Measurements from ENCODE around the gene CACNB2. TPM values are rescaled to one million over a fixed set of nuclear protein-coding genes. Genes with fewer than 3 reads are reported as not detected.

CACNB2 gene
- total and polyA plus RNA-seq, 4 donors: 2.8 to 14.6 (median 7.7) TPM

DNA sequence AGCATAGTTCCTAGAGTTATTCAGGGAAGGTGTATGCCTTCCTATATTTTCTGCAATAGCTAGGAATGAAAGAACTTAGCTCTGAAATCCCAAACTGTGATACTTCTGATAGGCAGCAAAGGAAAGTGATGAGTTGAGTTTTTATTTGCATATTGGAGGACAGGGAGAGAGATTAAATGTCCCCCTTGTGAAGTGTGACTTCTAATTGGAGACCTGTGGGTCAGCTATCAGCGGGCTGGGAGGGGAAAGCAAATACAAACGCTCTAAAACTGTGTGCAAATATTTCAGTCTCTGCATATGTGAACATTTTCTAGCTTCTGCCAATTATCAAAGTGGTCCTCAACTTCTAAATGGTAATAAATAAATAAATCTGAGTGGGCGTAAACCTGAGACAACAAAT is 203.3 kb downstream of the CACNB2 start:
- Histone ChIP-seq H3K9me3 (ENCODE audit: control insufficient read depth, low read length) (no peaks in the 10 kb centered on the region), H3K27ac (ENCODE audit: low read depth in 1 of 2, low read length in 2 of 2) (no peak overlapping the region), H3K36me3 (ENCODE audit: control insufficient read depth in 1 of 2, insufficient read depth in 2 of 2, low read length in 1 of 2) (no peaks in the 10 kb centered on the region), H3K27me3 (ENCODE audit: control insufficient read depth in 1 of 2, insufficient read depth in 2 of 2, low read length in 1 of 2) (no peaks in the 10 kb centered on the region), H3K4me1 (ENCODE audit: control insufficient read depth in 1 of 2, insufficient read depth in 2 of 2, low read length in 2 of 2) (no peaks in the 10 kb centered on the region), H3K4me3 (ENCODE audit: low read length in 2 of 2) (no peak overlapping the region)
- ATAC-seq (ENCODE audit: low FRiP score): no peak
- 89 to 95% methylated on average over 3 of the region's 3 CpGs for WGBS, 2 donors
- intact Hi-C loops (cut with DNase I): no loop called here
- no peak for DNase-seq

DNA sequence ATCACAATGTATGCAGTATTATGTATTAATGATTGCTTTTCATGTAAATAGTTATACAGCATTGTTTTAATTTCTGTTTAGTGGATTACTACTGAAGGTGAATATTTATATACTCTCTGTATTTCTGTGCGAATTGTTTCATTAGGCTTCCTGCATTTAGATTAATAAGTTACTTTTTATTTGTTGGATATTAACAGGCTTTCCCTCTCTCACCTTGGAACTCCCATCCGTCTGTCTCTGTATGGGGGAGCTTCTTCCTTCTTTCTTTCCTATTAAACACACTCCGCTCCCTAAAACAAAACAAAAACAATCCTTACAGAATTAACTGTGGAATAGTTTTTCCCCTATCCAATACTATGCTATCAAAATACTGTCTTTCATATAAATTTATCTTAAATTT is 205.1 kb downstream of the CACNB2 start:
- ATAC-seq (ENCODE audit: low FRiP score): no peak
- DNase-seq: no peak
- Histone ChIP-seq H3K4me3 (ENCODE audit: low read length in 2 of 2) (no peak overlapping the region), H3K36me3 (ENCODE audit: control insufficient read depth in 1 of 2, insufficient read depth in 2 of 2, low read length in 1 of 2) (no peaks in the 10 kb centered on the region), H3K27ac (ENCODE audit: low read depth in 1 of 2, low read length in 2 of 2) (no peak overlapping the region), H3K9me3 (ENCODE audit: control insufficient read depth, low read length) (no peaks in the 10 kb centered on the region), H3K27me3 (ENCODE audit: control insufficient read depth in 1 of 2, insufficient read depth in 2 of 2, low read length in 1 of 2) (no peaks in the 10 kb centered on the region), H3K4me1 (ENCODE audit: control insufficient read depth in 1 of 2, insufficient read depth in 2 of 2, low read length in 2 of 2) (no peaks in the 10 kb centered on the region)
- intact Hi-C loops (cut with DNase I): no loop called here
- WGBS, 2 donors: 91 to 93% methylated on average over 3 of the region's 3 CpGs

DNA sequence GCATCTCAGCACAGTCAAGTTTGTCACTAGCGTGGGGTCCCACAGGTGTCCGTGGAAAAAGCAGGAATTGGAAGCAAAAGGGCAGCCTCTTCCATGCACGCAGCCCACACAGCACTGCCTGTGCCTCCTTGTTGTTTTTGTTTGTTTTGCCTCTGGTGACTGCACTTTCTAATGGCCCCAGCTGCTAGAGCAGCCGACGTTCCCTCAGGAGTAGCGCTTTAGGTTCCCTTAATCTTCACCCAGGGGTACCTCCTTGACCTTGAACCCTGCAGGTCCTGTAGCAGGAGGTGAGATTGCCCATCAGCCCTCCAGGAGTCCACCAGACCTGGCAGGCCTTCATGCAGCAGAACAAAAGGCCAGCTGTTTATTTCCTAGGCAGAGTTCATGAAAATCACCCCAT is 210.1 kb downstream of the CACNB2 start:
- H3K4me3 ChIP-seq (ENCODE audit: low read length in 2 of 2): no peak overlapping the region

DNA sequence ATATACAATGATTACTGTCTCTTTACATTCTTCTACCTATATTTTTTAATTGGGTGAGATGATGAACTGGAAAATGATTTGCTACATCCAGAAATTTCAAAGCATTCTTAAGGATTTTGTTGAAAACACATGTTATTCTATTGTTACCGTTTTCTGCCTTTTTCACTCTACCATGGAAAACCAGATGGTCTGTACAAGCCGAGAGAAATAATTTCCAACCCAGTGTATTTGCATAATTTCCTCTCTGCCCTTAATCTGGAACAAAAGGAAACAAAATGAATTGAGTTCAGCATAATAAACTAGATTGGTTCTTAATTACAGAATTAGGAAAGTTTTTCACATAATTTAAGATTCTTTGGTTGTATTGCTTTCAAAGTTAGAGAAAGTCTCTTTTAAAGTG is 211.2 kb downstream of the CACNB2 start:
- no peak overlapping the region for H3K4me3 ChIP-seq (ENCODE audit: low read length in 2 of 2)
- no peaks in the 10 kb centered on the region for H3K36me3 ChIP-seq (ENCODE audit: control insufficient read depth in 1 of 2, insufficient read depth in 2 of 2, low read length in 1 of 2)
- intact Hi-C loops (cut with DNase I): no loop called here
- WGBS, 2 donors: 86 to 93% methylated on average over 2 of the region's 2 CpGs
- no peak for DNase-seq
- ATAC-seq (ENCODE audit: low FRiP score): no peak
- H3K27me3 ChIP-seq (ENCODE audit: control insufficient read depth in 1 of 2, insufficient read depth in 2 of 2, low read length in 1 of 2): no peaks in the 10 kb centered on the region
- no peaks in the 10 kb centered on the region for H3K9me3 ChIP-seq (ENCODE audit: control insufficient read depth, low read length)
- H3K27ac ChIP-seq (ENCODE audit: low read depth in 1 of 2, low read length in 2 of 2): no peak overlapping the region
- H3K4me1 ChIP-seq (ENCODE audit: control insufficient read depth in 1 of 2, insufficient read depth in 2 of 2, low read length in 2 of 2): no peaks in the 10 kb centered on the region

More for the DNA sequence above, 210.1 kb downstream of the CACNB2 start:
- no peaks in the 10 kb centered on the region for H3K36me3 ChIP-seq (ENCODE audit: control insufficient read depth in 1 of 2, insufficient read depth in 2 of 2, low read length in 1 of 2)
- intact Hi-C loops (cut with DNase I): no loop called here
- 79 to 82% methylated on average over 6 of the region's 6 CpGs for WGBS, 2 donors
- no peaks in the 10 kb centered on the region for H3K9me3 ChIP-seq (ENCODE audit: control insufficient read depth, low read length)
- H3K27ac ChIP-seq (ENCODE audit: low read depth in 1 of 2, low read length in 2 of 2): no peak overlapping the region
- ATAC-seq (ENCODE audit: low FRiP score): no peak
- no peaks in the 10 kb centered on the region for H3K4me1 ChIP-seq (ENCODE audit: control insufficient read depth in 1 of 2, insufficient read depth in 2 of 2, low read length in 2 of 2)
- no peak for DNase-seq
- no peaks in the 10 kb centered on the region for H3K27me3 ChIP-seq (ENCODE audit: control insufficient read depth in 1 of 2, insufficient read depth in 2 of 2, low read length in 1 of 2)

DNA sequence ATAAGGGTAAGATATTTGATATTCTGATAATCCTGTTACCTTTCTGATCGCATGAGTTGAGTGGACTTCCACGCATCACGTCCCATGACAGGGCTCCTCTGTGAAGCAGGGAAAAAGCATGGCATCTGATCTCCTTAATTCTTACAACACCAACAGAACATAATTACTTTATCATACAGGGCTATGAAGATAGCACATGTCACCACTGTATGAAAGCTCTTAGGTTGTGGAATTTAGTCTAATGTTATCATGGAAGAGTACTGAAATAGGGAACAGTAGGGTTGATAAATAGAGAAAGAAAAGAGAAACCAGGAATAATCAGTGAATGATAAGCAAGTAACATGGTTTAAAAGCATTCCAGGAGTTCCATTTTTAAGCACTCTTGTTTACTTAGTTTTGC is 212.0 kb downstream of the CACNB2 start:
- Histone ChIP-seq H3K4me1 (ENCODE audit: control insufficient read depth in 1 of 2, insufficient read depth in 2 of 2, low read length in 2 of 2) (no peaks in the 10 kb centered on the region), H3K27ac (ENCODE audit: low read depth in 1 of 2, low read length in 2 of 2) (no peak overlapping the region), H3K4me3 (ENCODE audit: low read length in 2 of 2) (no peak overlapping the region), H3K9me3 (ENCODE audit: control insufficient read depth, low read length) (no peaks in the 10 kb centered on the region), H3K27me3 (ENCODE audit: control insufficient read depth in 1 of 2, insufficient read depth in 2 of 2, low read length in 1 of 2) (no peaks in the 10 kb centered on the region), H3K36me3 (ENCODE audit: control insufficient read depth in 1 of 2, insufficient read depth in 2 of 2, low read length in 1 of 2) (no peaks in the 10 kb centered on the region)
- ATAC-seq (ENCODE audit: low FRiP score): no peak
- DNase-seq: no peak
- intact Hi-C loops (cut with DNase I): no loop called here
- WGBS, 2 donors: 97% methylated on average over 3 of the region's 3 CpGs

DNA sequence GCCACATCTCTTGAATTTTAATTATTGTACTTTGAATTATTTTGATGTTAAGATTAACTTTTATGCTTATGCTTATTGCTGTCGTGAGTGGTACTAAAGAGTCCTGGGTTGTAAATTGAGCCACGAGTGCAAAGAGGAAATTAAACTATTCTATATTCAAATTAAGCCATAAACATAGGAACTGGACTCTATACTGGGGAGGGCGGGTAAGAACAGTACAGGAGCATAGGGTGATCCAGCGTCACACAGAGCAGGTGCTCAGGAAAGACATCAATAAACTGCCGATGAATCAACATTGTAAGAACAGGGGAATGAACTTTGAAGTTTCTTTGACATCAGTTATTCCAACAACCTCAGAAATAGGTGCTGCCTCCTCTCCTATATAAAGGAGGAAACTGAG is 219.6 kb downstream of the CACNB2 start:
- H3K27me3 ChIP-seq (ENCODE audit: control insufficient read depth in 1 of 2, insufficient read depth in 2 of 2, low read length in 1 of 2): no peaks in the 10 kb centered on the region
- H3K27ac ChIP-seq (ENCODE audit: low read depth in 1 of 2, low read length in 2 of 2): no peak overlapping the region
- no peaks in the 10 kb centered on the region for H3K36me3 ChIP-seq (ENCODE audit: control insufficient read depth in 1 of 2, insufficient read depth in 2 of 2, low read length in 1 of 2)
- 92 to 94% methylated on average over 5 of the region's 5 CpGs for WGBS, 2 donors
- no peak for DNase-seq
- no peak overlapping the region for H3K4me3 ChIP-seq (ENCODE audit: low read length in 2 of 2)
- intact Hi-C loops (cut with DNase I): no loop called here
- ATAC-seq (ENCODE audit: low FRiP score): no peak
- H3K4me1 ChIP-seq (ENCODE audit: control insufficient read depth in 1 of 2, insufficient read depth in 2 of 2, low read length in 2 of 2): no peaks in the 10 kb centered on the region
- H3K9me3 ChIP-seq (ENCODE audit: control insufficient read depth, low read length): no peaks in the 10 kb centered on the region

DNA sequence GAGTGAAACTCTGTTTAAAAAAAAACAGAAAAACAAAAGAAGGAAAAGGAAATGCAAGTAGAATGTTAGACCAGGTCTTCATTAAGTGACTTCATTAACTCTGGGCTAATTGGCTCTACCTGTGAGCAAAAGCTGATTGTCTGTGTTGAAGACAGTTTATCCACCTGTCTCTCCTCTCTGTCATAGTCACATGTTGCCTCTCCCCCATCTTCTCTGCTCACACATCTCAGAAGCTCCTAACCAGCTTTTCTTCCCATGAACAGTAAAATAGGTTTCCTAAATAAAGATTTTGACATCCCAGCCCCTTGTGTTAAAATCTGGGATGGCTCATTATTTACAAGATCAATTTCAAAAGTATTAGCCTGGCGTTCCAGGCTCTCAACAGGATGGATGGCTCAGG is 222.7 kb downstream of the CACNB2 start:
- H3K4me1 ChIP-seq (ENCODE audit: control insufficient read depth in 1 of 2, insufficient read depth in 2 of 2, low read length in 2 of 2): no peaks in the 10 kb centered on the region
- intact Hi-C loops (cut with DNase I): no loop called here
- ATAC-seq (ENCODE audit: low FRiP score) (no peak), DNase-seq (no peak)
- H3K27me3 ChIP-seq (ENCODE audit: control insufficient read depth in 1 of 2, insufficient read depth in 2 of 2, low read length in 1 of 2): no peaks in the 10 kb centered on the region
- no peaks in the 10 kb centered on the region for H3K9me3 ChIP-seq (ENCODE audit: control insufficient read depth, low read length)
- 90 to 97% methylated on average over 1 of the region's 1 CpG for WGBS, 2 donors
- H3K27ac ChIP-seq (ENCODE audit: low read depth in 1 of 2, low read length in 2 of 2): no peak overlapping the region
- H3K36me3 ChIP-seq (ENCODE audit: control insufficient read depth in 1 of 2, insufficient read depth in 2 of 2, low read length in 1 of 2): no peaks in the 10 kb centered on the region
- H3K4me3 ChIP-seq (ENCODE audit: low read length in 2 of 2): no peak overlapping the region

DNA sequence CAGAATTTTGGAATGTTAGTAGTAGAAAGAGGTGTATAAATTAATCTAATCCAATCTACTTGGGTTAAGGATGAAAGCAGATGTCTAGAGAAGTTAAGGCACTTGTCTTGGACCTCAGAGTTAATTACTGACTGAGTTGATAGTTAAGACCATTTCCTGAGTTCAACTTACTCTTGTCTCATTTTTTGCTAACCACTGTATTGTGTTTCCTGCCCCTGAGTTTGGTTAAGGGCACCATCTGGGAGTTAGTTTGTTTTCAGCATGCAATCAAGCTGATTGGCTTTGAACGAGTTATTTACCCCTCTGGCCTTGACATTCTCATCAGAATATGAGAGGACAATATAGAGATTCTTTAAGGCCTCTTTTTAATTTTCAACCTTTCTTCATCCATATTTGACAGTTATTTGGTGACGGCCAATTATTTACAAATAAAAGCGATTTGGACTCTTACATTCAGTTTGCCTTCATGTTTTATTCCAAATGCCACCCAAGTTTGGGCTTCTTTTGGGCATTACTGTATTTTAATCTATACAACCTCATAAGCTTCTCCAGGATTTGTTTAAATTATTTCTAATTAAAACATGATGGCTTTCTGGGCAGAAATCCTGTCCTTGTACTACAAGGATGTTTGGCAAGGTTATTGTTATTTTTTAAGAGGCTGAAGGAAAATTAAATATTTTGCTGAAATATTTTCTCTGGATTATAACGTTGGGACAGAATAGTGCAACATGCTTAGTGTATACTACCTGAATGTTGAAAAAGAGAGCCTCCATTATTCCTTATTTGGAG is 225.0 kb downstream of the CACNB2 start:
- Histone ChIP-seq H3K27ac (ENCODE audit: low read depth in 1 of 2, low read length in 2 of 2) (no peak overlapping the region), H3K9me3 (ENCODE audit: control insufficient read depth, low read length) (no peaks in the 10 kb centered on the region), H3K4me3 (ENCODE audit: low read length in 2 of 2) (no peak overlapping the region), H3K27me3 (ENCODE audit: control insufficient read depth in 1 of 2, insufficient read depth in 2 of 2, low read length in 1 of 2) (no peaks in the 10 kb centered on the region), H3K36me3 (ENCODE audit: control insufficient read depth in 1 of 2, insufficient read depth in 2 of 2, low read length in 1 of 2) (no peaks in the 10 kb centered on the region), H3K4me1 (ENCODE audit: control insufficient read depth in 1 of 2, insufficient read depth in 2 of 2, low read length in 2 of 2) (no peaks in the 10 kb centered on the region)
- ATAC-seq (ENCODE audit: low FRiP score): no peak
- DNase-seq: no peak
- intact Hi-C loops (cut with DNase I): no loop called here
- WGBS, 2 donors: 21 to 32% methylated on average over 4 of the region's 4 CpGs

DNA sequence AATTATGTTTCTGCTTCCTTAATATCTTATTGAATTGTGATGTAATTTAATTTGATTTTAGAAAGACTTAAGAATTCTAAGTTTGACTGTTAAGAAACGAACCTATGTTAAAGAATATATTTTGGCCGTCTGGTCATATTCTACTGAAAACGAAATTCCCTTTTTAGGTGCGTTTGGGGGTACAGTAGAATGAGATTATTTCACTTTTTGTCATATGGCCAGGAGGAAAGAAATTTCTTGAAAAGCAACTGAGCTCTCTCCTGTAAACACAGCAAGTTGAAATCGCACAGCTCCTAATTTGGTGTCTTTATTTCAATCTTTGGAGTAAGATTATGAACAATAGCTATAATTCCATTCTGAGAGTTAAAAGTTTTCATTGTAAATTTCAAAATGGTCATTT is 227.6 kb downstream of the CACNB2 start:
- DNase-seq: no peak
- no peak overlapping the region for H3K4me3 ChIP-seq (ENCODE audit: low read length in 2 of 2)
- no peaks in the 10 kb centered on the region for H3K36me3 ChIP-seq (ENCODE audit: control insufficient read depth in 1 of 2, insufficient read depth in 2 of 2, low read length in 1 of 2)
- ATAC-seq (ENCODE audit: low FRiP score): no peak
- no peak overlapping the region for H3K27ac ChIP-seq (ENCODE audit: low read depth in 1 of 2, low read length in 2 of 2)
- no peaks in the 10 kb centered on the region for H3K27me3 ChIP-seq (ENCODE audit: control insufficient read depth in 1 of 2, insufficient read depth in 2 of 2, low read length in 1 of 2)
- H3K4me1 ChIP-seq (ENCODE audit: control insufficient read depth in 1 of 2, insufficient read depth in 2 of 2, low read length in 2 of 2): no peaks in the 10 kb centered on the region
- 54 to 57% methylated on average over 5 of the region's 5 CpGs for WGBS, 2 donors
- intact Hi-C loops (cut with DNase I): no loop called here
- no peaks in the 10 kb centered on the region for H3K9me3 ChIP-seq (ENCODE audit: control insufficient read depth, low read length)

Measured in aorta (tissue), 5 donors.